SK-N-SH (cell line): ENCODE measurements around the gene S100A13.

Experiments used
- TF ChIP-seq, protein P1 (sequence below): IDR thresholded peaks from 2 replicates; pipeline ENCODE4; 2012
- TF ChIP-seq, protein P2 (sequence below): IDR thresholded peaks from 2 replicates; pipeline ENCODE4 v1.4.0; 2012; ENCODE audit warnings: low read depth, borderline replicate concordance
- TF ChIP-seq, protein P3 (sequence below): fragments of 200-600 bp; sonication (generic); IDR thresholded peaks from 2 replicates; pipeline ENCODE4 v1.6.1; 2017; ENCODE audit warnings: antibody characterized with exemption, mild to moderate bottlenecking, moderate library complexity
- TF ChIP-seq, protein P4 (sequence below): IDR thresholded peaks from 2 replicates; pipeline ENCODE4 v1.4.0; 2012; ENCODE audit warnings: low read depth
- TF ChIP-seq, protein P5 (sequence below): fragments of 150-350 bp; IDR thresholded peaks from 2 replicates; pipeline ENCODE4 v1.6.1; 2017; ENCODE audit warnings: antibody characterized with exemption, low read length, low read depth, borderline replicate concordance

DNA sequence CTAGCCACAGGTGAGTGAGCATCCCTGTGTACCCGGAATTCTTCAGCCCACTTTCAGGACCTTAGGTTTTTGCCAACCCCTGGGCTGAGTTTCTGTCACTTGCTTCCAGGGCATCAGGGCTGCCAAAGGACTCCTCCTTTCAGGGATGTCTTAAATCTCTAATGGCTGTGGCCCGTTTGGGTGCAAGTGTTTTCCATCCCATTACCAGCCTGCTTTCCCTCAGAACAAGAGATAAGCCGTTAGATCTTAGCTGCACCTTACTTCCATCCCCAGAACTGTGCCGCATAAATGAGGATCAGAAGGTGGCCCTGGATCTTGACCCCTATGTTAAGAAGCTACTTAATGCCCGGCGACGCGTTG lies 31.9 kb upstream of the S100A13 start:
- TF ChIP-seq, protein P1, sequence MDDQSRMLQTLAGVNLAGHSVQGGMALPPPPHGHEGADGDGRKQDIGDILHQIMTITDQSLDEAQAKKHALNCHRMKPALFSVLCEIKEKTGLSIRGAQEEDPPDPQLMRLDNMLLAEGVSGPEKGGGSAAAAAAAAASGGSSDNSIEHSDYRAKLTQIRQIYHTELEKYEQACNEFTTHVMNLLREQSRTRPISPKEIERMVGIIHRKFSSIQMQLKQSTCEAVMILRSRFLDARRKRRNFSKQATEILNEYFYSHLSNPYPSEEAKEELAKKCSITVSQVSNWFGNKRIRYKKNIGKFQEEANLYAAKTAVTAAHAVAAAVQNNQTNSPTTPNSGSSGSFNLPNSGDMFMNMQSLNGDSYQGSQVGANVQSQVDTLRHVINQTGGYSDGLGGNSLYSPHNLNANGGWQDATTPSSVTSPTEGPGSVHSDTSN: no peak
- TF ChIP-seq, protein P2, sequence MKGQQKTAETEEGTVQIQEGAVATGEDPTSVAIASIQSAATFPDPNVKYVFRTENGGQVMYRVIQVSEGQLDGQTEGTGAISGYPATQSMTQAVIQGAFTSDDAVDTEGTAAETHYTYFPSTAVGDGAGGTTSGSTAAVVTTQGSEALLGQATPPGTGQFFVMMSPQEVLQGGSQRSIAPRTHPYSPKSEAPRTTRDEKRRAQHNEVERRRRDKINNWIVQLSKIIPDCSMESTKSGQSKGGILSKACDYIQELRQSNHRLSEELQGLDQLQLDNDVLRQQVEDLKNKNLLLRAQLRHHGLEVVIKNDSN: no peak
- TF ChIP-seq, protein P3, sequence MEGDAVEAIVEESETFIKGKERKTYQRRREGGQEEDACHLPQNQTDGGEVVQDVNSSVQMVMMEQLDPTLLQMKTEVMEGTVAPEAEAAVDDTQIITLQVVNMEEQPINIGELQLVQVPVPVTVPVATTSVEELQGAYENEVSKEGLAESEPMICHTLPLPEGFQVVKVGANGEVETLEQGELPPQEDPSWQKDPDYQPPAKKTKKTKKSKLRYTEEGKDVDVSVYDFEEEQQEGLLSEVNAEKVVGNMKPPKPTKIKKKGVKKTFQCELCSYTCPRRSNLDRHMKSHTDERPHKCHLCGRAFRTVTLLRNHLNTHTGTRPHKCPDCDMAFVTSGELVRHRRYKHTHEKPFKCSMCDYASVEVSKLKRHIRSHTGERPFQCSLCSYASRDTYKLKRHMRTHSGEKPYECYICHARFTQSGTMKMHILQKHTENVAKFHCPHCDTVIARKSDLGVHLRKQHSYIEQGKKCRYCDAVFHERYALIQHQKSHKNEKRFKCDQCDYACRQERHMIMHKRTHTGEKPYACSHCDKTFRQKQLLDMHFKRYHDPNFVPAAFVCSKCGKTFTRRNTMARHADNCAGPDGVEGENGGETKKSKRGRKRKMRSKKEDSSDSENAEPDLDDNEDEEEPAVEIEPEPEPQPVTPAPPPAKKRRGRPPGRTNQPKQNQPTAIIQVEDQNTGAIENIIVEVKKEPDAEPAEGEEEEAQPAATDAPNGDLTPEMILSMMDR: no peak
- TF ChIP-seq, protein P4, sequence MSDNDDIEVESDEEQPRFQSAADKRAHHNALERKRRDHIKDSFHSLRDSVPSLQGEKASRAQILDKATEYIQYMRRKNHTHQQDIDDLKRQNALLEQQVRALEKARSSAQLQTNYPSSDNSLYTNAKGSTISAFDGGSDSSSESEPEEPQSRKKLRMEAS: no peak
- TF ChIP-seq, protein P5, sequence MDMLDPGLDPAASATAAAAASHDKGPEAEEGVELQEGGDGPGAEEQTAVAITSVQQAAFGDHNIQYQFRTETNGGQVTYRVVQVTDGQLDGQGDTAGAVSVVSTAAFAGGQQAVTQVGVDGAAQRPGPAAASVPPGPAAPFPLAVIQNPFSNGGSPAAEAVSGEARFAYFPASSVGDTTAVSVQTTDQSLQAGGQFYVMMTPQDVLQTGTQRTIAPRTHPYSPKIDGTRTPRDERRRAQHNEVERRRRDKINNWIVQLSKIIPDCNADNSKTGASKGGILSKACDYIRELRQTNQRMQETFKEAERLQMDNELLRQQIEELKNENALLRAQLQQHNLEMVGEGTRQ: no peak
